GM23338 (cell line): ENCODE measurements around the gene SPACA4.

ENCODE experiments used
- CREB1 ChIP-seq: fragments of 250-450 bp; sonication (Bioruptor Pico); IDR thresholded peaks from 2 replicates; pipeline ENCODE4 v1.5.0; 2020; ENCODE audit warnings: low read depth, mild to moderate bottlenecking, moderate library complexity
- CTCF ChIP-seq, 2 experiments: fragments of 200-600 bp in 1 of 2; sonication (generic) in 1 of 2; conservative IDR thresholded peaks; 2 replicates each; pipeline versions ENCODE4 v1.5.1 to v1.6.1; 2016 to 2017; ENCODE audit warnings: antibody characterized with exemption in 2 of 2, low read depth in 2 of 2, mild to moderate bottlenecking in 2 of 2, moderate library complexity in 1 of 2
- EZH2 ChIP-seq: fragments of 200-600 bp; sonication (generic); IDR thresholded peaks from one replicate; pipeline ENCODE4 v1.8.0; 2017; ENCODE audit warnings: antibody characterized with exemption, mild to moderate bottlenecking, low read depth; ENCODE audit not compliant: unreplicated experiment
- EZH2phosphoT487 ChIP-seq: fragments of 200-600 bp; sonication (generic); IDR thresholded peaks from one replicate; pipeline ENCODE4 v1.8.1; 2018; ENCODE audit warnings: antibody characterized with exemption; ENCODE audit not compliant: unreplicated experiment
- JUNB ChIP-seq: IDR thresholded peaks from one replicate; pipeline ENCODE4 v1.6.1; 2016; ENCODE audit warnings: antibody characterized with exemption; ENCODE audit not compliant: unreplicated experiment
- NANOG ChIP-seq: IDR thresholded peaks from 2 replicates; pipeline ENCODE4 v1.6.1; 2016; ENCODE audit warnings: antibody characterized with exemption, borderline replicate concordance
- POLR2AphosphoS5 ChIP-seq: IDR thresholded peaks from 2 replicates; pipeline ENCODE4 v1.6.1; 2016; ENCODE audit warnings: antibody characterized with exemption, low read depth
- REST ChIP-seq: IDR thresholded peaks from one replicate; pipeline ENCODE4 v1.6.1; 2018; ENCODE audit warnings: antibody characterized with exemption; ENCODE audit not compliant: unreplicated experiment
- ZNF114 ChIP-seq: fragments of 250-450 bp; sonication (Bioruptor Pico); IDR thresholded peaks from 2 replicates; pipeline ENCODE4 v1.5.0; 2020; ENCODE audit warnings: mild to moderate bottlenecking, moderate library complexity
- ZNF462 ChIP-seq: fragments of 250-450 bp; sonication (Bioruptor Pico); IDR thresholded peaks from 2 replicates; pipeline ENCODE4 v1.5.0; 2020; ENCODE audit warnings: mild to moderate bottlenecking, moderate library complexity

- TF ChIP-seq CTCF (conservative IDR thresholded peaks at IDR 0.05; ENCODE audit: low read depth in 2 of 2): no peak
- no peak for TF ChIP-seq REST
- no peak for TF ChIP-seq EZH2phosphoT487
- TF ChIP-seq POLR2AphosphoS5: no peak
- no peak for TF ChIP-seq EZH2
- no peak for TF ChIP-seq NANOG
- TF ChIP-seq CREB1 (CRISPR knock-in tag): no peak
- no peak for TF ChIP-seq JUNB
- no peak for TF ChIP-seq ZNF462
- TF ChIP-seq ZNF114 (CRISPR knock-in tag): no peak
Observed at GRCh38 chr19:48616041-48616436, 9.5 kb downstream of the SPACA4 start.
